ENCODE data around the gene TNPO3.

The TNPO3 gene

GRCh38 chr7:129037585-129037984 lies 17.3 kb downstream of the TNPO3 start:
- TF ChIP-seq, protein P1, sequence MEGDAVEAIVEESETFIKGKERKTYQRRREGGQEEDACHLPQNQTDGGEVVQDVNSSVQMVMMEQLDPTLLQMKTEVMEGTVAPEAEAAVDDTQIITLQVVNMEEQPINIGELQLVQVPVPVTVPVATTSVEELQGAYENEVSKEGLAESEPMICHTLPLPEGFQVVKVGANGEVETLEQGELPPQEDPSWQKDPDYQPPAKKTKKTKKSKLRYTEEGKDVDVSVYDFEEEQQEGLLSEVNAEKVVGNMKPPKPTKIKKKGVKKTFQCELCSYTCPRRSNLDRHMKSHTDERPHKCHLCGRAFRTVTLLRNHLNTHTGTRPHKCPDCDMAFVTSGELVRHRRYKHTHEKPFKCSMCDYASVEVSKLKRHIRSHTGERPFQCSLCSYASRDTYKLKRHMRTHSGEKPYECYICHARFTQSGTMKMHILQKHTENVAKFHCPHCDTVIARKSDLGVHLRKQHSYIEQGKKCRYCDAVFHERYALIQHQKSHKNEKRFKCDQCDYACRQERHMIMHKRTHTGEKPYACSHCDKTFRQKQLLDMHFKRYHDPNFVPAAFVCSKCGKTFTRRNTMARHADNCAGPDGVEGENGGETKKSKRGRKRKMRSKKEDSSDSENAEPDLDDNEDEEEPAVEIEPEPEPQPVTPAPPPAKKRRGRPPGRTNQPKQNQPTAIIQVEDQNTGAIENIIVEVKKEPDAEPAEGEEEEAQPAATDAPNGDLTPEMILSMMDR (IDR thresholded peaks at IDR 0.05; ENCODE audit: low read depth, low read length) = no peak

DNA sequence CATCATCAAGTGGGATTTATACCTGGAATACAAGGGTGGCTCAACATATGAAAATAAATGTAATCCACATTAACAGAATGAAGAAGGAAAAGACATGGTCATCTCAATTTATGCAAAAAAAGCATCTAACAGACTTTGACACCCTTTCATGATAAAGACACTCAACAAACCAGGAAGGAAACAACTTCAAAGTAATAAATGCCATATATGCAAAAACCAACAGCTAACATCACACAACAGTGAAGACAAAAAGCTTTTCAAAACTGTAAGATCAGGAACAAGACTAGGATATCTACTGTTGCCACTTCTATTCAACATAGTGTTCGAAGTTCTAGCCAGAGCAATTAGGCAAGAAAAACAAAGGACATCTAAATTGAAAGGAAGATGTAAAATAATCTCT lies 22.9 kb downstream of the TNPO3 start:
- H3K4me3 ChIP-seq (ENCODE audit: low read depth, low read length) = no peak overlapping the region
- TF ChIP-seq, protein P1 (IDR thresholded peaks at IDR 0.05; ENCODE audit: low read depth, low read length) = no peak

More at GRCh38 chr7:129037585-129037984, 17.3 kb downstream of the TNPO3 start:
- H3K4me3 ChIP-seq (ENCODE audit: low read depth, low read length) = no peak overlapping the region

GRCh38 chr7:129030440-129030839 lies 24.5 kb downstream of the TNPO3 start:
- TF ChIP-seq, protein P1 (IDR thresholded peaks at IDR 0.05; ENCODE audit: low read depth, low read length) = no peak
- no peak overlapping the region for H3K4me3 ChIP-seq (ENCODE audit: low read depth, low read length)

DNA sequence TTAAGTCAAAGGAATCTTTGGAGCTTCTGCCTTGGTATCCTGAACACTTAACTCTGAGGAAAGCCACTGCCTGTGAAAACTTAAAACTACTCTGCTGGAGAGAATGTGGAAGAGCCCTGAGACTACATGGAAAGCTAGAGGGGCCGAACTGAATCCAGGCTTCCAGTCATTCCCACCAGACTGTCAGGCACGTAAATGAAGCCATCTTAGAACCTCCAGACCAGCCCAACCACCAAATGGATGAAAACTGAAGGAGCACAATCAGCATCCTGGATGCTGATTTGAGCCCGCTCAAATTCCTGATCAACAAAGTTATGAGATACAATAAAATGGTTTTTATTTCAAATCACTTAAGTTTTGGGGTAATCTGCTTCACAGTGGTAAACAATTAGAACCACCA lies 30.8 kb downstream of the TNPO3 start:
- H3K4me3 ChIP-seq (ENCODE audit: low read depth, low read length) = no peak overlapping the region
- TF ChIP-seq, protein P1 (IDR thresholded peaks at IDR 0.05; ENCODE audit: low read depth, low read length) = no peak

DNA sequence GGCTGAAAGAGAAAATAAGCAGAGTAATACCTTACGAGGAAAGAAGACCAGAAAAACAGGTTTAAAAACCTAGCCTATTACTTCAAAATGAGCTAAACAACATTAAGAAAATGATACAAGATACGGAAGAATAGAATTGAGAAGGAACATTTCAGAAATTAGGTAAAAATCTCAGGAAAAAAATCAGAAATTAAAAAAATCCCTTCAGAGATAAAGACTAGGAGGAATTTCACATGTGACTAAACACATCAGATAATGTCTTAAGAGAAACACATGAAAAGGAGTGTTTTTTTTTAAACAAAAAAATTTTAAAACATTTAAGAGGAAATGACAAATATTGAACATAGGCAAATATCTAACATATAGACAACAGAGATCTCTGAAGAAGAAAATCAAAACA lies 33.3 kb downstream of the TNPO3 start:
- no peak overlapping the region for H3K4me3 ChIP-seq (ENCODE audit: low read depth, low read length)
- TF ChIP-seq, protein P1 (IDR thresholded peaks at IDR 0.05; ENCODE audit: low read depth, low read length) = no peak

- no peak overlapping the region for H3K4me3 ChIP-seq (ENCODE audit: low read depth, low read length)
- TF ChIP-seq, protein P1 (IDR thresholded peaks at IDR 0.05; ENCODE audit: low read depth, low read length) = no peak
Observed at GRCh38 chr7:129017933-129018538, 36.9 kb downstream of the TNPO3 start.

DNA sequence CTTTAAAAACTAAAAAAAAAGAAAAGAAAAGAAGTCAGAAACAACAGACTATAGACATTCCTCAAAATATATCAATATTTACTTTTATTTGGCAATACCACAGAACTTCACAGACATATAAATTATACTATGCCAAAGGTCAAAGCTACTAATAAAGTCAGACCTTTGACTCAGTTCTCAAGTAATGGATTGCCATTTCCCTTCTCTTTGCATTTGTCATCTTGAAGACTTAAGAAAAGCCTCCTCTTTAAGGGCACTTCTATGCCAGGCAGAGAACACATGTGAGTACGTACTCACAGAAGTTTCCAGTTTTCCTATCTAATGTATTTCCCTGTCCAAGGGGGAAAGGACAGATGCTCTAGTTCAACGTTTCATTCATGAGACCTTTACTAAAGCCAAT lies 37.6 kb downstream of the TNPO3 start:
- TF ChIP-seq, protein P1 (IDR thresholded peaks at IDR 0.05; ENCODE audit: low read depth, low read length) = no peak
- H3K4me3 ChIP-seq (ENCODE audit: low read depth, low read length) = no peak overlapping the region
